Tibial nerve (tissue), 3 donors: Measurements from ENCODE around the gene LSM5.

ENCODE experiments used
- POLR2A ChIP-seq, 2 donors: fragments of 450-650 bp; IDR thresholded peaks; one replicate each; pipeline ENCODE4 v1.6.1; 2017; ENCODE audit warnings: antibody characterized with exemption in 2 of 2, mild to moderate bottlenecking in 2 of 2, moderate library complexity in 2 of 2
- TF ChIP-seq, protein P1 (sequence below), 5 experiments: fragments of 200-600 bp in 3 of 5; fragments of 450-650 bp in 2 of 5; sonication (generic) in 3 of 5; IDR thresholded peaks; one replicate each; pipeline ENCODE4 v1.5.1; 2016 to 2019; ENCODE audit warnings: antibody characterized with exemption in 5 of 5, mild to moderate bottlenecking in 3 of 5, moderate library complexity in 2 of 5

DNA sequence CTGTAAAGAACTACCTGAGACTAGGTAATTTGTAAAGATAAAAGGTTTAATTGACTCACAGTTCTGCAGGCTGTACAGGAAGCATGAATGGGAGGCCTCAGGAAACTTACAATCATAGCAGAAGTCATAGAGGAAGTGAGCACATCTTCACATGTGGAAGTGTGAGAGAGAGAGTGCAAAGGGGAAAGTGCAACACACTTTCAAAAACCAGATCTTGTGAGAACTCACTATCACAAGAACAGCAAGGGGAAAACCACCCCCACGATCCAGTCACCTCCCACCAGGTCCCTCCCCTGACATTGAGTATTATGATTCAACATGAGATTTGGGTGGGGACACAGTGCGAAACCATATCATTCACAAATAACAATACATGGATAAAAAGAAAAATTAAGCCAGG lies 29.6 kb upstream of the LSM5 start:
- TF ChIP-seq, protein P1, sequence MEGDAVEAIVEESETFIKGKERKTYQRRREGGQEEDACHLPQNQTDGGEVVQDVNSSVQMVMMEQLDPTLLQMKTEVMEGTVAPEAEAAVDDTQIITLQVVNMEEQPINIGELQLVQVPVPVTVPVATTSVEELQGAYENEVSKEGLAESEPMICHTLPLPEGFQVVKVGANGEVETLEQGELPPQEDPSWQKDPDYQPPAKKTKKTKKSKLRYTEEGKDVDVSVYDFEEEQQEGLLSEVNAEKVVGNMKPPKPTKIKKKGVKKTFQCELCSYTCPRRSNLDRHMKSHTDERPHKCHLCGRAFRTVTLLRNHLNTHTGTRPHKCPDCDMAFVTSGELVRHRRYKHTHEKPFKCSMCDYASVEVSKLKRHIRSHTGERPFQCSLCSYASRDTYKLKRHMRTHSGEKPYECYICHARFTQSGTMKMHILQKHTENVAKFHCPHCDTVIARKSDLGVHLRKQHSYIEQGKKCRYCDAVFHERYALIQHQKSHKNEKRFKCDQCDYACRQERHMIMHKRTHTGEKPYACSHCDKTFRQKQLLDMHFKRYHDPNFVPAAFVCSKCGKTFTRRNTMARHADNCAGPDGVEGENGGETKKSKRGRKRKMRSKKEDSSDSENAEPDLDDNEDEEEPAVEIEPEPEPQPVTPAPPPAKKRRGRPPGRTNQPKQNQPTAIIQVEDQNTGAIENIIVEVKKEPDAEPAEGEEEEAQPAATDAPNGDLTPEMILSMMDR (IDR thresholded peaks at IDR 0.05) = no peak
- no peak for TF ChIP-seq POLR2A (IDR thresholded peaks at IDR 0.05)
